Activated CD8-positive, alpha-beta T cell treated with anti-CD3 and anti-CD28 coated beads for 36 hours (primary cell): ENCODE measurements around the gene HACL1. TPM values are rescaled to one million over a fixed set of nuclear protein-coding genes. Genes with fewer than 3 reads are reported as not detected.

Experiments
- ATAC-seq: fragments of 200-7000 bp; cut with Tn5 transposase; one replicate; pipeline ENCODE4 v1.10.0; 2021; ENCODE audit warnings: mild to moderate bottlenecking, moderate library complexity
- CTCF ChIA-PET: fragments of 350-600 bp; sonication (Branson Sonifier 250); formaldehyde crosslinking; loops from one replicate; lab custom pipeline; 2021; ENCODE audit warnings: antibody characterized with exemption; lab: Charles Lee
- POLR2A ChIA-PET: fragments of 350-600 bp; sonication (Branson Sonifier 250); formaldehyde crosslinking; loops from one replicate; lab custom pipeline; 2021; ENCODE audit warnings: antibody characterized with exemption; lab: Charles Lee
- DNase-seq: peaks from one replicate; pipeline ENCODE4 v3.0.0-alpha.2; 2020
- H3K27ac Mint-ChIP-seq: one replicate; pipeline ENCODE4 v1.8.0; 2021; ENCODE audit warnings: mild to moderate bottlenecking, mixed read lengths
- H3K27me3 Mint-ChIP-seq: one replicate; pipeline ENCODE4 v1.8.0; 2021; ENCODE audit warnings: mixed read lengths
- H3K36me3 Mint-ChIP-seq: one replicate; pipeline ENCODE4 v1.8.0; 2021; ENCODE audit warnings: low read depth, mixed read lengths
- H3K4me1 Mint-ChIP-seq: one replicate; pipeline ENCODE4 v1.8.0; 2021; ENCODE audit warnings: low read depth, mixed read lengths
- H3K4me3 Mint-ChIP-seq: one replicate; pipeline ENCODE4 v1.8.0; 2021; ENCODE audit warnings: mild to moderate bottlenecking, moderate library complexity, mixed read lengths
- H3K9me3 Mint-ChIP-seq: one replicate; pipeline ENCODE4 v1.8.0; 2021; ENCODE audit warnings: mixed read lengths
- CTCF ChIP-seq: fragments of 200-600 bp; IDR thresholded peaks from one replicate; pipeline ENCODE4 v1.8.0; 2022; ENCODE audit warnings: antibody characterized with exemption, mild to moderate bottlenecking
- intact Hi-C: fragments of 100-400 bp; cut with micrococcal nuclease; formaldehyde crosslinking; loops from one replicate; pipeline ENCODE4 v1.10.0; 2022
- total RNA-seq, 2 experiments: library from RNA; stranded (reverse); gene quantifications; one replicate each; pipeline ENCODE4 v1.2.3, GENCODE V29; 2021

The HACL1 gene
- total RNA-seq, result 10 to 100 TPM; 23.6 to 32.0 TPM

GRCh38 chr3:15601399-15602145 is at the start of gene HACL1, which contains the start of gene BTD:
Gene HACL1, minus strand, starts transcription at chr3:15601569. Its CDS starts 106 bp downstream, at chr3:15601463.
Gene BTD, plus strand, starts transcription at chr3:15601745. Its CDS starts 33,695 bp downstream, at chr3:15635440.
- ChIA-PET CTCF (interaction anchor here (1.2 to 1.8 kb wide), 3 partner anchors 9 to 11 kb away, joined by 3 to 5 read pairs (median 4); no protein-coding TSS in a partner anchor), POLR2A (interaction anchor here (0.9 to 1.3 kb wide), 7 partner anchors 9 to 424 kb away, joined by 3 to 5 read pairs (median 3); no protein-coding TSS in a partner anchor)
- TF ChIP-seq CTCF, result no peak
- peak within 1 kb of the TSS; percentile 100 for H3K4me3 Mint-ChIP-seq
- peaks cover 36% of the 10 kb centered on the region for H3K4me1 Mint-ChIP-seq
- intact Hi-C loops, result no loop called here
- peak; percentile 92 for ATAC-seq
- peak within 1 kb of the TSS; percentile 93 for H3K27ac Mint-ChIP-seq
- DNase-seq, result peak; percentile 99
- peaks cover 9% of the 10 kb centered on the region for H3K9me3 Mint-ChIP-seq
- H3K36me3 Mint-ChIP-seq, result peaks cover 28% of the 10 kb centered on the region
- no peaks in the 10 kb centered on the region for H3K27me3 Mint-ChIP-seq

GRCh38 chr3:15649858-15650257 is 48.5 kb upstream of the HACL1 start:
- H3K4me1 Mint-ChIP-seq, result peaks cover 41% of the 10 kb centered on the region
- H3K27me3 Mint-ChIP-seq, result peaks cover 15% of the 10 kb centered on the region
- ChIA-PET POLR2A (no interaction called here), CTCF (interaction anchor here (0.7 to 1.8 kb wide), 4 partner anchors 19 to 539 kb away, joined by 3 to 5 read pairs (median 3); no protein-coding TSS in a partner anchor)
- H3K27ac Mint-ChIP-seq, result no peak overlapping the region
- DNase-seq, result no peak
- H3K9me3 Mint-ChIP-seq, result peaks cover 6% of the 10 kb centered on the region
- no peak for TF ChIP-seq CTCF
- peaks cover 10% of the 10 kb centered on the region for H3K36me3 Mint-ChIP-seq
- no peak for ATAC-seq
- intact Hi-C loops, result no loop called here
- no peak overlapping the region for H3K4me3 Mint-ChIP-seq

GRCh38 chr3:15649341-15649740 is 48.0 kb upstream of the HACL1 start:
- Mint-ChIP-seq H3K36me3 (peaks cover 10% of the 10 kb centered on the region), H3K4me1 (peaks cover 41% of the 10 kb centered on the region), H3K4me3 (no peak overlapping the region), H3K9me3 (peaks cover 5% of the 10 kb centered on the region), H3K27ac (no peak overlapping the region), H3K27me3 (peaks cover 15% of the 10 kb centered on the region)
- ChIA-PET CTCF (interaction anchor here (0.7 to 1.1 kb wide), 3 partner anchors 19 to 162 kb away, joined by 3 read pairs; no protein-coding TSS in a partner anchor), POLR2A (no interaction called here)
- no peak for DNase-seq
- intact Hi-C loops, result no loop called here
- ATAC-seq, result no peak
- TF ChIP-seq CTCF, result no peak

GRCh38 chr3:15647611-15648167 is 46.3 kb upstream of the HACL1 start:
- H3K4me1 Mint-ChIP-seq, result peaks cover 41% of the 10 kb centered on the region
- H3K27me3 Mint-ChIP-seq, result peaks cover 15% of the 10 kb centered on the region
- ATAC-seq, result peak; percentile 91
- peak overlapping the region; percentile 86 for H3K27ac Mint-ChIP-seq
- POLR2A ChIA-PET, result interaction anchor here (0.8 to 1.5 kb wide), 3 partner anchors 10 to 12 kb away, joined by 3 to 4 read pairs (median 3); no protein-coding TSS in a partner anchor
- peaks cover 12% of the 10 kb centered on the region for H3K36me3 Mint-ChIP-seq
- peak overlapping the region; percentile 40 for H3K4me3 Mint-ChIP-seq
- intact Hi-C loops, result no loop called here
- no peak for TF ChIP-seq CTCF
- H3K9me3 Mint-ChIP-seq, result peaks cover 5% of the 10 kb centered on the region
- peak; percentile 86 for DNase-seq
- CTCF ChIA-PET, result interaction anchor here (1.1 to 3.1 kb wide), 3 partner anchors 11 to 22 kb away, joined by 3 to 9 read pairs (median 6); no protein-coding TSS in a partner anchor
